ENCODE measurements around the gene RENBP. TPM values are rescaled to one million over a fixed set of nuclear protein-coding genes. Genes with fewer than 3 reads are reported as not detected.

RENBP gene
- total RNA-seq, 2 donors from 2014 or later = 12.0 to 17.5 TPM

DNA sequence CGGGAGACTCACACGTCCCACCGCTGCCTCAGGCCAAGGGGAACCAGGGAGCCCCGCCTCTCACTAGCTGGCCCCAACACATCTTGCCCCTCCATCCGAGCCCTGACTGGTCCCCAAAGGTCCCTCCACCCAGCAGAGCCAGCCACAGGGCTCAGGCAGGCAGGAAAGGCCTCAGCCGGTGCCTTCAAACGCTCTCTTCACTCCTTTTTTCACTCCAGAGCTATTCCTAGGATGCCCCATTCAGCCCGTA, 16.8 kb downstream of the RENBP start:
- WGBS, 2 experiments (ENCODE audit: insufficient coverage in 1 of 2, insufficient read length in 1 of 2) = 3% methylated on average over 8 of the region's 8 CpGs; no CpG with 5 or more reads in 1 of the 2 experiments
- H3K27ac Mint-ChIP-seq = peak overlapping the region; percentile 86

DNA sequence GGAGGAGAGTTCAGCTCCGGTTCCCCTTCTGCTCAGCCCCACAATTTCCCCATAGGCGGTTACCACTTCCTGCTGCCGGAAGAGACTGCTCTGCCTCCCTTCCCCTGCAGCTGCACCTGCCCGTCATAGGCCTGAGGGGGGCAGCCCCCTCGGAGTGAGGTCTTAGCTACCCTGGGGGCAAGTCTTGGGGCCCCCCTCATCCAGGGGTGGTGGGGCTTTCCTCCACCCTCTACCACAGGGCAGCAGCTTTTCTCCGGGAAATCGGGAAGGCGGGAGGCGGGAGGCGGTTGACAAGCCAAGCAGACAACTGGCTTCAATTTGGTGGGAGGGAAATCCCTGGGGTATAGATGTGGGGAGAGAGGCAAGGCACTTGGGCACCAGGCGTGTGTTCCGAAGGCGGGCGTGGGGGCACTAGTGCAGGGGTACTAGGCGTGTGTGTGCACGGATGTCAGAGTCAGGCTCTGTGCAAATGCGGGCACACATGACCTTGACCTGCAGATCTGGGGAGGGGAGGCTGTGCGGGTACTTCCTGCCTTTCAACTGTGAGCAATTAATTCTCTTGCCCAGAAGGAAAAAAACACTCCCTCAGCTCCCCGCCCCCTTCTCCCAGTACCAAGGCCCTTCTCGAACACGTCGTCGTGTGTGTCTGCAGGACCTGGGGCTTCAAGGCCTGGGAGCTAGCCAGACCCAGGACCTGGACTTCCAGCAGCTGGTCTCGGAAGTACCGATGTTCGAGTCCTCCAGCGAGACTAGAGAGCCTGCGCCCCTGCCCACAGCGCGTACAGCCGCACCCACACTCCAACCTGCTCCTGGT, 17.4 kb downstream of the RENBP start:
- Mint-ChIP-seq H3K27me3 (ENCODE audit: insufficient read depth) (no peaks in the 10 kb centered on the region), H3K27ac (peak overlapping the region; percentile 86), H3K9me3 (peaks cover 70% of the 10 kb centered on the region), H3K4me3 (peak overlapping the region; percentile 71), H3K36me3 (ENCODE audit: low read depth) (peaks cover 12% of the 10 kb centered on the region), H3K4me1 (peaks cover 6% of the 10 kb centered on the region)
- no peaks in the 10 kb centered on the region for H3K27me3 ChIP-seq (ENCODE audit: control insufficient read depth, insufficient read depth, low read length, poor library complexity, severe bottlenecking)
- H3K36me3 ChIP-seq (ENCODE audit: control insufficient read depth, insufficient read depth, low read length) = peaks cover 5% of the 10 kb centered on the region
- DNase-seq = no peak
- peak overlapping the region; percentile 82 for H3K4me3 ChIP-seq (ENCODE audit: low read length)
- H3K9me3 ChIP-seq (ENCODE audit: control insufficient read depth, low read length) = no peaks in the 10 kb centered on the region
- peak overlapping the region; percentile 79 for H3K9ac ChIP-seq (ENCODE audit: extremely low read depth, low read length, poor library complexity, severe bottlenecking)
- H3K27ac ChIP-seq (ENCODE audit: low read depth, low read length) = peak overlapping the region; percentile 94
- H3K4me1 ChIP-seq (ENCODE audit: control insufficient read depth, insufficient read depth, low read length) = no peaks in the 10 kb centered on the region
- TF ChIP-seq, protein P1, sequence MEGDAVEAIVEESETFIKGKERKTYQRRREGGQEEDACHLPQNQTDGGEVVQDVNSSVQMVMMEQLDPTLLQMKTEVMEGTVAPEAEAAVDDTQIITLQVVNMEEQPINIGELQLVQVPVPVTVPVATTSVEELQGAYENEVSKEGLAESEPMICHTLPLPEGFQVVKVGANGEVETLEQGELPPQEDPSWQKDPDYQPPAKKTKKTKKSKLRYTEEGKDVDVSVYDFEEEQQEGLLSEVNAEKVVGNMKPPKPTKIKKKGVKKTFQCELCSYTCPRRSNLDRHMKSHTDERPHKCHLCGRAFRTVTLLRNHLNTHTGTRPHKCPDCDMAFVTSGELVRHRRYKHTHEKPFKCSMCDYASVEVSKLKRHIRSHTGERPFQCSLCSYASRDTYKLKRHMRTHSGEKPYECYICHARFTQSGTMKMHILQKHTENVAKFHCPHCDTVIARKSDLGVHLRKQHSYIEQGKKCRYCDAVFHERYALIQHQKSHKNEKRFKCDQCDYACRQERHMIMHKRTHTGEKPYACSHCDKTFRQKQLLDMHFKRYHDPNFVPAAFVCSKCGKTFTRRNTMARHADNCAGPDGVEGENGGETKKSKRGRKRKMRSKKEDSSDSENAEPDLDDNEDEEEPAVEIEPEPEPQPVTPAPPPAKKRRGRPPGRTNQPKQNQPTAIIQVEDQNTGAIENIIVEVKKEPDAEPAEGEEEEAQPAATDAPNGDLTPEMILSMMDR (conservative IDR thresholded peaks at IDR 0.05) = no peak
- 10 to 29% methylated on average over 7 to 25 of the region's 31 CpGs for WGBS, 2 experiments (ENCODE audit: insufficient coverage in 1 of 2, insufficient read length in 1 of 2)

More for the DNA sequence above, 16.8 kb downstream of the RENBP start:
- Histone ChIP-seq H3K9ac (ENCODE audit: extremely low read depth, low read length, poor library complexity, severe bottlenecking) (peak overlapping the region; percentile 79), H3K27me3 (ENCODE audit: control insufficient read depth, insufficient read depth, low read length, poor library complexity, severe bottlenecking) (no peaks in the 10 kb centered on the region), H3K9me3 (ENCODE audit: control insufficient read depth, low read length) (no peaks in the 10 kb centered on the region), H3K36me3 (ENCODE audit: control insufficient read depth, insufficient read depth, low read length) (peaks cover 5% of the 10 kb centered on the region), H3K4me3 (ENCODE audit: low read length) (peak overlapping the region; percentile 82), H3K27ac (ENCODE audit: low read depth, low read length) (peak overlapping the region; percentile 94), H3K4me1 (ENCODE audit: control insufficient read depth, insufficient read depth, low read length) (no peaks in the 10 kb centered on the region)
- TF ChIP-seq, protein P1 (conservative IDR thresholded peaks at IDR 0.05) = no peak
- Mint-ChIP-seq H3K4me3 (peak overlapping the region; percentile 71), H3K9me3 (peaks cover 71% of the 10 kb centered on the region), H3K4me1 (peaks cover 3% of the 10 kb centered on the region), H3K36me3 (ENCODE audit: low read depth) (peaks cover 12% of the 10 kb centered on the region), H3K27me3 (ENCODE audit: insufficient read depth) (no peaks in the 10 kb centered on the region)
- no peak for DNase-seq

DNA sequence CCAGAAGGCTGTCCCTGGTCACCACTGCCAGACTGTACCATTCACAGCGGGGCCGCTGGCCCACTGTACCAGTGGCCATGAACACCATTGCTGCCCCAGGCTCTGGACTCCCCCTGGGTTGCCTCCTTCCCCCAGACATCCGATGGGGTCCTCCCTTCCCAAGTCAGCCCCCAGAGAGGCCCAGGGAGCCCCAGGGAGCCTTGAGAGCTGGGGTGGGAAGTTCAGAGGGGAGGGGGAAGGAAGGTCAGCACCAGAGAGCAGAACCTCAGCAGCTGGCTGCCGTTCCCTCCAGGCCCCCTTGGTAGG, 17.9 kb downstream of the RENBP start:
- Histone ChIP-seq H3K36me3 (ENCODE audit: control insufficient read depth, insufficient read depth, low read length) (peaks cover 4% of the 10 kb centered on the region), H3K27ac (ENCODE audit: low read depth, low read length) (peak overlapping the region; percentile 94), H3K27me3 (ENCODE audit: control insufficient read depth, insufficient read depth, low read length, poor library complexity, severe bottlenecking) (no peaks in the 10 kb centered on the region), H3K9me3 (ENCODE audit: control insufficient read depth, low read length) (no peaks in the 10 kb centered on the region), H3K4me1 (ENCODE audit: control insufficient read depth, insufficient read depth, low read length) (no peaks in the 10 kb centered on the region), H3K4me3 (ENCODE audit: low read length) (no peak overlapping the region), H3K9ac (ENCODE audit: extremely low read depth, low read length, poor library complexity, severe bottlenecking) (no peak overlapping the region)
- Mint-ChIP-seq H3K9me3 (peaks cover 66% of the 10 kb centered on the region), H3K27ac (no peak overlapping the region), H3K36me3 (ENCODE audit: low read depth) (peaks cover 8% of the 10 kb centered on the region), H3K4me3 (peak overlapping the region; percentile 71), H3K27me3 (ENCODE audit: insufficient read depth) (no peaks in the 10 kb centered on the region), H3K4me1 (peaks cover 6% of the 10 kb centered on the region)
- WGBS, 2 experiments (ENCODE audit: insufficient coverage in 1 of 2, insufficient read length in 1 of 2) = 23% methylated on average over 3 of the region's 4 CpGs; no CpG with 5 or more reads in 1 of the 2 experiments
- TF ChIP-seq, protein P1 (conservative IDR thresholded peaks at IDR 0.05) = no peak
- no peak for DNase-seq
